NCI-H187 treated with DMSO at 0.1 percent for 48 hours (cell line): ENCODE results near the gene BAHCC1.
A peak's percentile ranks its signal among the peaks of the same experiment; 100 is the strongest.

Experiments used
- DNase-seq: peaks from one replicate; lab custom pipeline; 2025; lab: John Stamatoyannopoulos, UW

BAHCC1 gene

DNA sequence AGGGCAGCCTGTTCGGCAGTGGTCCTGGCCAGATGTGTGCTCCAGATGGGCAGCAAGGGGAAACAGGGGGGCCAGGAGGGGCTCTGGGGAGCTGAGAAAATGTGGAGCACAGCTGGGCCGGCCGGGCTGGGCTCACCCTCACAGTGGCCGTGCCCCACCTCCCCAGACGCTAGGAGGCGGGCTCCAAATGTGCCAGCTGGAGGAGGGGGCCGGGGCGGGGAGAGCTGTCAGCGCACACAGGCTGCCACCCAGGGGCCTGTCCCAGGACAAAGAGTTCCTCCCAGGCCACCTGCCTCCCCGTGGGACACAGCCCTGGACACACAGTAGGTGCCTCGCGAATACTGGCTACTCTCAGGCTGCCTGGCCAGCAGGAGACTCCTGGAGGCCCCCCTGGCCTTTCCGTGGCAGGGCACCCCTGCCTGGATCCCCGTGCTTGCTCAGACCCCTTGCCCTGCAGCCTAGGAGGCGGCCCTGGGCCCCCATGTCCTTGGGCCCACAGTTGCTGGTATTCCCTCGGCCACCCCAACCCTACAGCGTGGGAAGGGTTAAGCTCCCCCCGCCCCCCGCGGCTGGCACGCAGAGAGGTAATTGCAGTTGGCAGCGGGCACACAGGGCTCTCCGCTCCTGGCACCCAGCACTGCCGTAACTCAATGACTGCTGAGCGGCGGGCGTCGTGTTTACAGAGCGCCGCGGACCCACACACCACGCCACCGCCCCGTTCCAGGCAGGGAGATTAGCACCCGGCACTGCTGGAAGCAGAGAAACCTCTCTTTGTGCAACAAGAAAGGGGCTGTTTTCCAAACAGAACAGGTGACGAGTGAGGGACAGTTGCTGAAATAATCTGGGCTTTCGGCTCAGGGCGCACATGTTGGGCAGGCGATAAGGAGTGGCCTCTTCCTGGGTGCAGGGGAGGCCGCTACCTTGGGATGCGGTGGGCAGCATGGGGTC lies 32.2 kb downstream of the BAHCC1 start:
- DNase-seq: no peak

GRCh38 chr17:81428121-81428515 lies 32.9 kb downstream of the BAHCC1 start:
- no peak for DNase-seq

DNA sequence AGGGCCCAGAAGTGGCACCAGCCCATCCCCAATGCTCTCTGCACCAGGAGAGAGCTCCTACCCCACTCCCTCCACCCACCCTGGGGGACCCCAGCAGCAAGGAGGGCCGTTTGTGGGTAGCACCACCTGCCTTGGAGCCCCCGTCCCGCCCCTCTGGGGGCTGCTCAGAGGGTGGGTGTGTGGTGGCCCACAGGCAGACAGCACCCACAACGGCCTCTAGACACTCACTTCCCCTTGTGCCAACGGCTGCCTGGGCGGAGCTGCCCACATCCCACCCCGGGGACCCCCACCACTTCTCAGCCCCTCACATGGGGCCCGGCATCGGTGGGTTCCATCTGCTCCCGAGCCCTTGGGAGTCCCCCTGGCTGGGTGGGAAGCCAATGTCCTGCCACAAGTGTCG lies 33.3 kb downstream of the BAHCC1 start:
- no peak for DNase-seq

DNA sequence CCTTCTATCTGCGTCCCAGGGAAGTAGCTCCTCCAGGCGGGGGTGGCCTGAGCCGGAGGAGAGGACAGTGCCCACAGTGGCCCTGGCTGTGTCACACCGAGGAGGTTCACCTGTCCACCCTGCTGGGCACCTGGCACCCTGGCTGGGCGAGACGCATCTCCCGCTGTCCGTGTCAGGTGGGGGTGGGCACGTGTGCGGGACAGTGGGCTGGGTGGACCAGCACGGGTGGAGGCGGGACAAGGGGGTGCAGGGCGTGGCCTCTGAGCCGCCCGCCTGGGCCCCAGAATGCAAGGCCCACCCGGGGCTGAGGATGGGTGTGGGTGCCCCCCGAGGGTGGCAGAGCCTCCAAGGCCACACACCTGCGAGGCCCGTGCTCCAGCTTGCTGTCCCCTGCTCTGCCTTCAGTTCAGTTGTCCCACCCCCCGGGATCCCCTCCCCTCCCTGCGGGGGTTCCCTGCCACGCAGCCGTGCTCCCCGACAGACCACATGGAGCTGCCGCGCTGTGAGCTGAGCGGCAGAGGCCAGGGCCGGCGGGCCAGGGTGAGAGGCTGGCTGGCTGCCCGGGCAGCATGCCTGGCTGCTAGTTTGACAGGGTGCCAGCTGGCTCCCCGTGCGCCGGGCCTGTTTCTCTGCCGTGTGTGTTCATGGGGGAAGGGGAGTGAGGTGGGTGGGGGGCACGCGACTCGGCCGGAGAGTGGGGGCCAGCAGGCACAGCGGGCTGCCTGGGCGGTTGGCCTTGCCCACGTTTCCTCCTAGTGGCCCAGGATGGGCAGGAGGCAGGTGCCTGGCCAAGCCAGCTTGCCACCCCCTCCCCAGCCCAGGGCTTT lies 33.9 kb downstream of the BAHCC1 start:
- DNase-seq: no peak

DNA sequence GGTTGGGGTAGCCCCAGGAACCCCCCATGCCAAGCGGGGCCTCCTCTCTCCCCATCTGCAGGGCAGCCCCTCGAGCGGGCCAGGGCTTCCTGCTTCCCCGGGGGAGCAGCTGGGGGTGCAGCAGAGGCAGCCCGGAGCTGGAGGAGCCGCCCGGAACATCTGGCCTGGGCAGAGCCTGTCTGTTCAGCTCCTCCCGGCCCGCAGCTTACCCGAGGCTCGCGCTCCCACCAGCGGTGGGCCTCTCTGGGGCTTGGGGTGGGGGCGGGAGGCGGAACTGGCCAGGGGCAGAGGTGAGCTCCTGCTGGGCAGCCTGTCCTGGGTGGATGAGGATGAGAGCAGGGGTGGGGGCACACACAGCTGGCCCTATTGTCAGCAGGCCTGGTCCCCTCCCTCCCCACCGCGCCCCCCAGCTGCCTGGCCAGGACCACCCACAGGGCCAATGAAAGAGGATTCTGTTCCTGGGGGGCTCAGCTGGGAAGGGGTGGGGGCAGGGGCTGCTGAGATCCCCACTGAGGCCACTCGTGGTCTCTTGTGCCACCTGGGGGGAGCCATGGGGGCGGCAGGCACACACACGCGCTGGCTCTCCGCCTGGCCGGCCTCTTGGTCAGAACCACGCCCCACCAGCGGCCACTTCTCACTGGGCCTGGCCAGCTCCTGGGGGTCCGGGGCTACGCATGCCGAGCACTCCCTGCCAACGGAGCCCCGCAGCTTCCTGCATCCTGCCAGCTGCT lies 34.7 kb downstream of the BAHCC1 start:
- no peak for DNase-seq

DNA sequence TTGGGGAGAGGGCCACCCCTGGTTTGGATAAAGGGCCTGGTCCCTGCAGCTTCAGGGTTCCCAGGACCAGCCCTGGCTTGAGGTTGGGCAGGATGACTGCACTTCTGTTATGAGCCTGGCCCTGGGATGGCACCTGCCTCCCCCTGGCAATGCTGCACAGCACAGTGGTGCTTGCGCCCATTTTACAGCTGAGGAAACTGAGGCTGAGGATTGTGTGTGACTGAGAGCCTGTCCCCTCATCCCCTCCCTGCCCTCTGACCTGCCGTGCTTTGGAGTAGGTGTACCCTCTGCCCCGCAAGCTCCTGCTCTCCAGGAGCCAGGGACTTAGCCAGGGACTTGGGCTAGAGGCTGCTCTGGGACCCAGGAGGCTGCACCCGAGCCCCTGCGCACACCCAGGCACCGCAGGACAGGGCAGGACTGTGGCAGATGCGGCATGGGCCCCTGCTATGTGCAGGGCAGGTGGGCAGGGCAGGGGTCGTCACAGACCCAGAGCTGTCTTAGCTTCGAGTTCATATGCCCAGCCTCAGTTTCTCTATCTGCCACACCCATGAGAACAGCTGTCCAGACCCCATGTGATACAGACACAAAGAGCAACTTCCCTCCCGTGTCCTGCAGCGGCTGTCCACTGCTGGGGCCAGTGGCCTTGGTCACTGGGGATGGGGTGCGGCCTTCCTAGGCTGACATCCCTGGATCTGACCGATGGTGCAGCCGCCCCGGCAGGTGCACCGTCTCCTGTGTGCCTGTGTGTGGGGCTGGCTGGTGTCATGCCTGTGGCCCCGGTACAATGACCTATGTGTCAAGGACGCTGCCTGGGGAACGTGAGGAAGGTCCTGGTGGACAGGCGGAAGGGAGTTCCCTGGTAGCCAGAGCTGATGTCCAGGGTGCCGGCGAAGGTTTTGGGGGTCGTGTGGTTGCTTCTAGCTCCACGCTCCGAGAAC lies 36.6 kb downstream of the BAHCC1 start:
- no peak for DNase-seq

DNA sequence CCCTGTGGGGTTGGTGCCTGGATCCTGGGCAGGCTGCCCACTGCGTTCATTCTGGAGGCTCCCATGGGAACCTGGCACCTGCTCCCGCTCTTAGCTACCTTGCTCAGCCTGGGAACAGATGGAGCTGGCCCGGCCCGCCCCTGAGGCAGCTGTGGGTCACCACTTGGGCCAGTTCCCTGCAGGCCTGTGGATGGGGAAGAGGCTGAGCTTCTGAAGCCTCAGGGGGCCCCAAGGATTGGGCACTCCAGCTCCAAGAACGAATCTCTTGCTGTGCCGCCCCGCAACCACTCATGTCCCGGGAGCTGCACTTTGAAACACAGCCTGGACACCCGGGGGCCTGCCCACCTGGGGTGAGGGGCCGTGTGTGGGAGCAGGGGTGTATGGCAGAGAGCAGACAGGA lies 37.7 kb downstream of the BAHCC1 start:
- peak; percentile 19 for DNase-seq

- no peak for DNase-seq
Measured at GRCh38 chr17:81433656-81434055, 38.4 kb downstream of the BAHCC1 start.

GRCh38 chr17:81434072-81434471 lies 38.8 kb downstream of the BAHCC1 start:
- DNase-seq: no peak

DNA sequence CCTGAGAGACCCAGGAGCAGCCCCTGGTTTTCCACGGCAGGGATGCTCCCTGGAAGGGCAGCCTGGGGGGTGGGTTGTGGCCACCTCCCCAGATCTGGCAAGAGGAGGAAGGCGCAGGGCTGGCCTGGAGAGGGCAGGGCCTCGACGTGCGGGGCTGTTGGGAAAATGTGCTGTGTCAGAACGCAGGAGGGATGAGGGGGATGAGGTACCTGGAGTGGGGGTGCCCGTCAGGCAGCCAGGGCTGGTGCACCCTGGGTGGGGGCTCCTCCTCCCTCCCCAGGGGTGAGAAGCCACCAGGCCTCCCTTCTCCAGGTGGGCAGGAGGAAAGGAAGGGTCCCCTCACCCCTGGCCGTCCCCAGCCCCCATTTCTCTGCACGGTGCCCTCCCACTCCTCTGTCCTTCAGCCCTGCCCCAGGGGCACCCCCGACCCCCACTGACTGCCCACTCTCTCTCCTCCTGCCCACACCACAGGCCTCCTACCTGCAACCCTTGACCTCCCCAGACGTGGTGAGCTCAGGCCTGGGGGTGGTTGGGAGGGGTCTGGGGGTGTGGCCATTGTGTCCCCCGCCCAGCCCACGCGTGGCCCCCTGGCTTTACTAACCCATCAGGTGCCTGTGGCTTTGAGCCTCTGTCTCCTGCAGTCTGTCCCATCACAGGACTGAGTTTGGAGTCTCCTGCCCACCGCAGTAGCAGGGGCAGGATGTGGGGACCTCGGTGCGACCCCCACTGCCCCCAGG lies 39.6 kb downstream of the BAHCC1 start:
- DNase-seq: no peak

DNA sequence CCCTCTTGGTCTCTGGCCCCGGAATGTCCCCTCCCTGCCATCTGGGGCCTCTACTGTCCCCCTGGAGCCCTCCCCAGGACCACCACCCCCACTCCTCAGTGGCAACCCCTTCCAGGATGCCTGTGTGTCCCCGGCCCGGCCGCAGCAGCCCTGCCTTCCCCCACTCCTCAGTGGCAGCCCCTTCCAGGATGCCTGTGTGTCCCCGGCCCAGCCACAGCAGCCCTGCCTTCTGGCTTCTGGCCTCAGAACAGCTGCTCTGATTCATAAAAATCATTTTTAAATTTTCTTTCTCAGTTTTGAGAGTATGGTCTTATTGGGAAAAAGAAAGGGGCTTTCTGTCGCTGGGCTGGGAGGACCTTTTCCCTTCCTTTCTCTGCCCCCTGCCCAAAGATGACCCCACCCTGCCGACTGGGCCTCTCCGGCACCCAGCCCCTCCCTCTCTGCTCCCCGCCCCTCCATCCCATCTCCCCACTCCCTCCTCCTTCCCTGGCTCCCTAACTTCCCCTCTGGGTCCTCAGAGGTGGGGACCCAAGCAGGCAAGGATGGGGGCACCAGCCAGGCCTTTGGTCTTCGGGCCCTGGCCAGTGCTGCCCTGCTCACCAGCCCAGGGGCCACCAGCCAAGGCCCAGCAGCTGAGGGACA lies 40.5 kb downstream of the BAHCC1 start:
- no peak for DNase-seq

DNA sequence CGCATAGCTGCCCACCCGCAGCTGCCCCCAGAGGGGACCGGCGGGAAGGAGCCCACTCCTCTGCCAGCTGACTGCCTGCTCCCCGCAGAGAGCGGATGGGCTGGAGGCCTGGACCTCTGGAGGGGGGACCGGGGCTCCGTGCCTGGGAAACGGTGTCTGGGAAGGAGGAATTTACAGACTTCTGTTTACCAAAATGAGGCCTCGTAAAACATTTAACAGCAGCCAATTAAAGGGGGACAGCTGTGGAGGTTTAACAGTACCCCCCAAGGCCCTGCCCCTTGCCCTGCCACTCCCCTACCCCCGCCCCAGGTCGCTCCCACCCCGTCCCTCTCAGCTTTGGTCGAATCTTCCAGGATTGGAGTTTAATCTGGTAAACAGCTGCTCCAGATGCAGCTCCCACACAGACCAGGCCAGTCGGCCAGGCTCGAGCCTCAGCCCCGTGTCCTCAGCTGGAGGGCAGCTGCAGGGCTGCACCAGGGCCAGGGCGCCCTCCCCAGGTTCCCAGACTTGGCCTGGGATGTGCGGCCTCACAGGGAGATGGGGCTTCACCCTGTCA lies 41.1 kb downstream of the BAHCC1 start:
- DNase-seq: no peak

DNA sequence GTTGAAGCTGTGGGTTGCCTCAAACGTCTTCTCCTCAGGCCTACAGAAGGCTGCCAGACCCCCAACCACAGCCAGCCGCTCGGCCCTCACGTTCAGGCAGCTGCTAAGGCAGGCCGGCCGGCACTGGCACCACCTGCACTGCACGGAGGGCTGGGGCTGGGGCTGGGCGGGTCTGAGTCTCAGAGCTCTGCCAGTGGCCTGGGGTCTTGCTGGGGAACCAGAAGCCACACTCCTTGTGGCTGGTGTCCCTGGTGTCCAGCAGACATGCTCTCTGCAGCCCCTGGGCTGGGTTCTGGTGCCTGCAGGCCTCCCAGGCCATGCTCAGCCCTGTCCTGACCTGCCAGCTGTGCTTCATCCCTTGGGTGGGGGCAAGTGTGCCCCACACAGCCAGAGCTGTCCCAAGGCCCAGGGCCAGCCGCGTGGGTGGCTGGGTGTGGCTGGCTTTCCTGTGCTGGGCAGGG lies 42.0 kb downstream of the BAHCC1 start:
- DNase-seq: no peak

DNA sequence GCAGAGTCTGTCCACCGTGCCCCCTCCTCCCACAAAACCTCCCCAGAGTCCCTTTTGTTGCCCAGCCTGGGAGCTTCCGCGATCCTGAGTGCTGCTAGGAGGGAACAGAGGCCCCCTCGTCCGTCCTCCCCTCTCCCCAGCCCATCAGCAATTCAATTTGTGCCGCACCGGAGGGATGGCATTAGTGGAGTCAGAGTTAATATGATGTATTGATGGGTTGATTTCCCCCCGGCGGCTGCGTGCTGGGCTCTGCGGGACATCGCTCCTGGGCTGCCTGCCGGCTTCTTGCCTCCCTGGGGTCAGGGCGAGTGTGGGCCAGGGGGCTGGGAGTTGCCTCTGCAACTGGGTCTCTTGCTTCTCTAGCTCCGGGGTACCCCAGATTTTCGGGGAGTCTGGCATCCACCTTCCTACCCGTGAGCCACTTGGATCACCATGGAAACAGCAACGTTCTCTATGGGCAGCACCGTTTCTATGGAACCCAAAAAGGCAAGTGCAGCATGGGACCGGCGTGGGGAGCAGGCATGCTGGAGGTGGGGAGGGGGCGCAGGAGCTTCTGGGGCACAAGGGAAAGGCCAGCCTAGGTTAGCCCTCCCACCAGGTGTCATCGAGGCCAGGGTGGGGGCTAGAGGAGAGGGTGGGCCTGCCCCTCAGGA lies 42.9 kb downstream of the BAHCC1 start:
- DNase-seq: no peak

DNA sequence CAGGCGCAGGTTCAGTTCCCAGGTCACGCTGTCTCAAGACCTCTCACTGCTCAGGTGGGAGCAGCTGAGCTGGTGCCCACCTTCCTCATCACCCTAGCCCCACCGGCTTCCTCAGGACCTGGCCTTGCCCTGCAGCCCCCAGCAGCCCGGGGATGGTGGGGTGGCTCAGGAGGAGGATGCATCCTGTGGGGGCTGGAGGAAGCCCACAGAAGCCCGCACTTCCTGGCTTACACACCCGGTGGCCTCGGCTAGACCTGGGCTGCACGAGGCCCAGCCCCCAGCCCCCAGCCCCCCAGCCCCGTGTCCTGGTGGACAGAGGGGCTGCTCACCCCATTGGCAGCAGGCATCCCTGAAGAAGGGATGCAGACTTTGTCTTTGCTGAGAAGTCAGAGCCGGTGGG lies 43.4 kb downstream of the BAHCC1 start:
- DNase-seq: no peak

DNA sequence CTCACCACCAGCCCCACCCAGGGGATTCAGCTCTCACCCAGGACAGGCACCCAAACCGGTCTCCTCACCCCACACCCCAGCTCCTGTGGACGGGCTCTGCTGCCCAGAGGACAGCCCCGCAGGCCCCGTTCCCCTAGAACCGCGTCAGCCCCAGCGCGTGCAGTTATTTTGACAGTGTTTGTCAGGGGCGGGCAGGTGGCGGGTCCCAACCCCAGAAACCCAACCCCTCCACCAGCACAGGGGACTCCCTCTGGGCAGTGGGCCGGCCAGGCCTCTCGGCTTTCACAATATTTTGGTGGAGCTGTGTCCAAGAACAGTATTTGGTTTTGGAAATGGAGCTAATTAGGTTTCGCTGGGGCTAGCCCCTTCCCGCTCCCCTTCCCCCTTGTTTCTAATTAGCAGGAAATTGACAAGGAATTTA lies 44.8 kb downstream of the BAHCC1 start:
- no peak for DNase-seq

- no peak for DNase-seq
Measured at GRCh38 chr17:81440511-81441244, 45.4 kb downstream of the BAHCC1 start.

DNA sequence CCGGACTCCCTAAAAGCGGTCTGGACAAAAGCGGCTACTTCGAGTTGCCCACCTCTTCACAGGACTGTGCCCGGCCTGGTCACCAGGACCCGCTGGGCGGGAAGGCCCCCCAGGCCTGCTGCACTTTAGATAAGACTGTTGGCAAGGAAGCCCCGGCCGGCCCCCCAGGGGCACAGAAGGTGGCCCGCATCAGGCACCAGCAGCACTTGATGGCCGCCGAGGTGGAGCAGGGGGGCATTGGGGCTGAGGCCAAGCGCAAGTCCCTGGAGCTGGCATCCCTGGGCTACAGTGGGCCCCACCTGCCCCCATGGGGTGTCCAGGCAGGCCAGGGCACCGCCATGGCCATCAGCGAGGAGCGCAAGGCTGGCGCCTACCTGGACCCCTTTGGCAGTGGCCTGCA lies 47.5 kb downstream of the BAHCC1 start:
- DNase-seq: no peak
